IMR-90 (cell line): ENCODE measurements around the gene CEP85. TPM values are rescaled to one million over a fixed set of nuclear protein-coding genes. Genes with fewer than 3 reads are reported as not detected.

ENCODE experiments used
- ATAC-seq: fragments of 200-7000 bp; cut with Tn5 transposase; 2 replicates; pipeline ENCODE4 v1.9.1; 2020; ENCODE audit warnings: low read depth, mild to moderate bottlenecking, moderate library complexity
- BruUV-seq: library from RNA; stranded (reverse); fragments of 400-500 nt; replicated peaks from 2 replicates; lab custom pipeline; 2021; lab: Mats Ljungman, UMichigan
- CTCF ChIA-PET: fragments of 300-600 bp; formaldehyde crosslinking; extraction: SDS; loops from one replicate; lab custom pipeline; 2021; ENCODE audit warnings: antibody characterized with exemption; lab: Yijun Ruan, JAX
- POLR2A ChIA-PET: fragments of 300-600 bp; sonication (Branson Sonifier 250); formaldehyde crosslinking; loops from one replicate; lab custom pipeline; 2022; ENCODE audit warnings: antibody characterized with exemption; ENCODE audit not compliant: unreplicated experiment; lab: Charles Lee
- DNase-seq: peaks from one replicate; pipeline ENCODE4 v3.0.0; 2013
- H2AFZ ChIP-seq: replicated peaks from 2 replicates; pipeline ENCODE3; 2013; ENCODE audit warnings: low read length, mild to moderate bottlenecking; ENCODE audit not compliant: poor library complexity
- H2AK5ac ChIP-seq: 2 replicates; pipeline ENCODE4 v1.6.1; 2013; ENCODE audit warnings: low read depth, low read length, inconsistent platforms
- H2AK9ac ChIP-seq: replicated peaks from 2 replicates; pipeline ENCODE3; 2013; ENCODE audit warnings: mild to moderate bottlenecking, low read depth, low read length, moderate library complexity; ENCODE audit not compliant: poor library complexity
- H2BK120ac ChIP-seq: 2 replicates; pipeline ENCODE4 v1.6.1; 2013; ENCODE audit warnings: low read depth, low read length, inconsistent platforms
- H2BK15ac ChIP-seq: 3 replicates; pipeline ENCODE4 v1.6.1; 2013; ENCODE audit warnings: low read depth, low read length, inconsistent platforms
- H2BK20ac ChIP-seq: 2 replicates; pipeline ENCODE4 v1.6.1; 2013; ENCODE audit warnings: low read depth, mild to moderate bottlenecking, inconsistent platforms, low read length, moderate library complexity
- H2BK5ac ChIP-seq: 2 replicates; pipeline ENCODE4 v1.6.1; 2013; ENCODE audit warnings: mild to moderate bottlenecking, low read depth, low read length, inconsistent platforms; ENCODE audit not compliant: poor library complexity, severe bottlenecking
- H3K14ac ChIP-seq: replicated peaks from 2 replicates; pipeline ENCODE4 v1.6.1; 2013; ENCODE audit warnings: low read depth, low read length, inconsistent platforms
- H3K18ac ChIP-seq: 2 replicates; pipeline ENCODE4 v1.6.1; 2013; ENCODE audit warnings: low read depth, low read length, control low read depth
- H3K23ac ChIP-seq: 2 replicates; pipeline ENCODE4 v1.6.1; 2013; ENCODE audit warnings: low read depth, low read length, inconsistent platforms
- H3K27ac ChIP-seq: 2 replicates; pipeline ENCODE4 v1.5.1; 2013; ENCODE audit warnings: mild to moderate bottlenecking, control low read depth, low read length; ENCODE audit not compliant: insufficient read depth
- H3K27me3 ChIP-seq: 2 replicates; pipeline ENCODE4 v1.6.1; 2013; ENCODE audit warnings: low read length; ENCODE audit not compliant: control insufficient read depth, insufficient read depth
- H3K36me3 ChIP-seq: 2 replicates; pipeline ENCODE4 v1.6.1; 2013; ENCODE audit warnings: low read length, mixed read lengths; ENCODE audit not compliant: control insufficient read depth, insufficient read depth
- H3K4ac ChIP-seq: 2 replicates; pipeline ENCODE4 v1.6.1; 2013; ENCODE audit warnings: low read depth, low read length, inconsistent platforms
- H3K4me1 ChIP-seq: 2 replicates; pipeline ENCODE4 v1.6.1; 2013; ENCODE audit warnings: low read length, mixed read lengths; ENCODE audit not compliant: control insufficient read depth, insufficient read depth
- H3K4me2 ChIP-seq: 2 replicates; pipeline ENCODE4 v1.6.1; 2013; ENCODE audit warnings: low read depth, mild to moderate bottlenecking, control low read depth, low read length, moderate library complexity
- H3K4me3 ChIP-seq: 2 replicates; pipeline ENCODE4 v1.5.1; 2013; ENCODE audit warnings: low read depth, mild to moderate bottlenecking, control low read depth, low read length, moderate library complexity; ENCODE audit not compliant: insufficient read depth
- H3K56ac ChIP-seq: 2 replicates; pipeline ENCODE4 v1.6.1; 2013; ENCODE audit warnings: low read length, inconsistent platforms; ENCODE audit not compliant: insufficient read depth; ENCODE audit errors: extremely low read depth
- H3K79me1 ChIP-seq, 2 experiments: 2 replicates each; pipeline ENCODE4 v1.6.1; 2013; ENCODE audit warnings: low read length in 2 of 2, inconsistent platforms in 1 of 2, low read depth in 1 of 2
- H3K9ac ChIP-seq: 2 replicates; pipeline ENCODE4 v1.6.1; 2013; ENCODE audit warnings: low read depth, low read length, control low read depth
- H3K9me1 ChIP-seq: 2 replicates; pipeline ENCODE4 v1.6.1; 2013; ENCODE audit warnings: low read length, inconsistent platforms; ENCODE audit not compliant: insufficient read depth
- H3K9me3 ChIP-seq: 2 replicates; pipeline ENCODE4 v1.6.1; 2013; ENCODE audit warnings: low read length; ENCODE audit not compliant: control insufficient read depth, insufficient read depth
- H4K20me1 ChIP-seq: 2 replicates; pipeline ENCODE4 v1.6.1; 2013; ENCODE audit warnings: low read length, inconsistent platforms; ENCODE audit not compliant: insufficient read depth
- H4K5ac ChIP-seq: 2 replicates; pipeline ENCODE4 v1.6.1; 2013; ENCODE audit warnings: mild to moderate bottlenecking, low read depth, low read length, control low read depth
- H4K8ac ChIP-seq, 2 experiments: 2 replicates each; pipeline ENCODE4 v1.6.1; 2013; ENCODE audit warnings: low read depth in 2 of 2, low read length in 2 of 2, control low read depth in 1 of 2, inconsistent platforms in 1 of 2
- H4K91ac ChIP-seq: 2 replicates; pipeline ENCODE4 v1.6.1; 2013; ENCODE audit warnings: low read depth, low read length, inconsistent platforms; ENCODE audit not compliant: insufficient read depth
- BHLHE40 ChIP-seq: fragments of 150-350 bp; IDR thresholded peaks from 2 replicates; pipeline ENCODE4 v1.6.1; 2016; ENCODE audit warnings: mild to moderate bottlenecking, low read depth, low read length
- CEBPB ChIP-seq: IDR thresholded peaks from 2 replicates; pipeline ENCODE4 v1.6.1; 2012; ENCODE audit warnings: low read depth, low read length, improper control_type of control experiment
- FOS ChIP-seq: fragments of 150-350 bp; IDR thresholded peaks from 2 replicates; pipeline ENCODE4 v1.6.1; 2016; ENCODE audit warnings: low read depth, low read length
- MAFK ChIP-seq: IDR thresholded peaks from 2 replicates; pipeline ENCODE4 v1.6.1; 2012; ENCODE audit warnings: low read depth, low read length, improper control_type of control experiment
- MAZ ChIP-seq: IDR thresholded peaks from 2 replicates; pipeline ENCODE4 v1.6.1; 2012; ENCODE audit warnings: low read depth, mild to moderate bottlenecking, low read length, improper control_type of control experiment, moderate library complexity, borderline replicate concordance
- MXI1 ChIP-seq: IDR thresholded peaks from 2 replicates; pipeline ENCODE4 v1.6.1; 2012; ENCODE audit warnings: low read depth, mild to moderate bottlenecking, low read length, moderate library complexity, borderline replicate concordance
- NFE2L2 ChIP-seq: fragments of 150-350 bp; IDR thresholded peaks from 2 replicates; pipeline ENCODE4 v1.6.1; 2016; ENCODE audit warnings: low read depth, mild to moderate bottlenecking, low read length
- POLR2A ChIP-seq: IDR thresholded peaks from 2 replicates; pipeline ENCODE4 v1.6.1; 2012; ENCODE audit warnings: mild to moderate bottlenecking, low read depth, low read length
- SMC3 ChIP-seq: fragments of 150-350 bp; IDR thresholded peaks from 2 replicates; pipeline ENCODE4 v1.6.1; 2016; ENCODE audit warnings: low read depth, mild to moderate bottlenecking, antibody characterized with exemption, low read length, moderate library complexity
- WGBS, 2 experiments: methylation state at CpG; one replicate each; pipeline versions ENCODE4 v1.1.5 to v1.1.7; 2013; ENCODE audit warnings: missing lambda C conversion rate in 2 of 2; ENCODE audit not compliant: insufficient read length in 1 of 2; ENCODE audit errors: extremely low coverage in 2 of 2; 5-methylcytosine and 5-hydroxymethylcytosine counted together
- dilution Hi-C: fragments of 300-500 bp; cut with HindIII; formaldehyde crosslinking; loops from one replicate; pipeline ENCODE4 v1.14.3; 2018; ENCODE audit warnings: low sequenced_read_pairs; ENCODE audit not compliant: unreplicated experiment
- in situ Hi-C: fragments of 300-500 bp; cut with MboI; formaldehyde crosslinking; loops from 3 replicates; pipeline ENCODE4 v1.14.3; 2019; ENCODE audit warnings: low sequenced_read_pairs, inconsistent platforms, mixed read lengths
- intact Hi-C: fragments of 100-400 bp; cut with micrococcal nuclease; formaldehyde crosslinking; loops from 2 replicates; pipeline ENCODE4 v1.10.0; 2022
- polyA plus RNA-seq, 3 experiments: library from polyadenylated mRNA; depleted of rRNA; stranded (reverse); fragments of >200 nt; gene quantifications; 2 replicates each; pipeline ENCODE4 v1.2.3, GENCODE V29; 2012; ENCODE audit warnings: low replicate concordance in 1 of 3
- total RNA-seq: library from RNA; depleted of rRNA; stranded (reverse); fragments of >200 nt; gene quantifications from 2 replicates; pipeline ENCODE4 v1.2.3, GENCODE V29; 2012
- TF ChIP-seq, protein P1 (sequence below): fragments of 150-350 bp; IDR thresholded peaks from 2 replicates; pipeline ENCODE4 v1.6.1; 2017; ENCODE audit warnings: mild to moderate bottlenecking, antibody characterized with exemption, low read length, low read depth
- TF ChIP-seq, protein P2 (sequence below): conservative IDR thresholded peaks from 2 replicates; pipeline ENCODE4 v1.5.1; 2012; ENCODE audit warnings: mild to moderate bottlenecking, low read depth, low read length, improper control_type of control experiment
- TF ChIP-seq, protein P3 (sequence below): fragments of 150-350 bp; IDR thresholded peaks from 2 replicates; pipeline ENCODE4 v1.6.1; 2016; ENCODE audit warnings: low read depth, mild to moderate bottlenecking, low read length, moderate library complexity, borderline replicate concordance

The CEP85 gene
- total and polyA plus RNA-seq, 2 of the 4 experiments (the other 2 are of a cell fraction) = 11.5 to 11.8 TPM

DNA sequence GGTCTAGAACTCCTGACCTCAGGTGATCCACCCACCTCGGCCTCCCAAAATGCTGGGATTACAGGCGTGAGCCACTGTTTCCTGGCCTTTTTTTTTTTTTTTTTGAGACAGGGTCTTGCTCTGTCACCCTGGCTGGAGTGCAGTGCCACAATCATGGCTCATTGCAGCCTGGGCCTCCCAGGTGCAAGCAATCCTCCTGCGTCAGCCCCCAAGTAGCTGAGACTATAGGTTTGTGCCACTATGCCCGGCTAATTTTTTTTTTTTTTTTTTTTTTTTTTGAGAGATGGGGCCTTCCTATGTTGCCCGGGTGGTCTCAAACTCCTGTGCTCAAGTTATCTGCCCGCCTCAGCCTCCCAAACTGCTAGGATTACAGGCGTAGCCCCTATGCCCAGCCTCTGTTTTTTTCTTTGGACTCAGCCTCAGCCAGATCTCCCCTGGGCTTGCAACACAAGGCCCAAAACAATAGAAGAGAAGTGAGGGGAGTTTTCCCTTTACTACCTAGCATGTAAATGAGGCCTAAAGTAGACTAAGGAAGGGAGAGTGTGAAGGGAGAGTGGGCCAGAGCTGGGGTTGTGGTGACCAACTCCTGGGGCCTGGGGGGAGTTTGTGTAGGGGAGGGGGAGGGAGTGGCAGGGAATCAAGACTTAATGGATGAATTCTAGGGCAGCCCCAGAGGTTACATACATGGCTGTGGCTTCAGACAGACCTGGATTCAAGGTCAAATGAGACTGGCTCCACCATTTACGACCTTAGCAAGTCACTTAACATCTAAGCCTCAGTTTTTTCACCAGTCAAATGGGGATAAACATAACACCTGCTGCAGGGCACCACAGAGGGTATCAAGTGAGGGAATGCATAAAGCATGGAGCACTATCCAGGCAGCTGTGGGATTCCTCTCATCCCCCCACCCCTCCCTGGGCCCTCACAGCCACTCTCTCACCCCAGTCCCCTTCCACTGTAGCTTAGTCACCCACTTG lies 82.2 kb downstream of the CEP85 start (continued):
- TF ChIP-seq, protein P1, sequence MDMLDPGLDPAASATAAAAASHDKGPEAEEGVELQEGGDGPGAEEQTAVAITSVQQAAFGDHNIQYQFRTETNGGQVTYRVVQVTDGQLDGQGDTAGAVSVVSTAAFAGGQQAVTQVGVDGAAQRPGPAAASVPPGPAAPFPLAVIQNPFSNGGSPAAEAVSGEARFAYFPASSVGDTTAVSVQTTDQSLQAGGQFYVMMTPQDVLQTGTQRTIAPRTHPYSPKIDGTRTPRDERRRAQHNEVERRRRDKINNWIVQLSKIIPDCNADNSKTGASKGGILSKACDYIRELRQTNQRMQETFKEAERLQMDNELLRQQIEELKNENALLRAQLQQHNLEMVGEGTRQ = no peak
- no peak for TF ChIP-seq MXI1
- no peak for TF ChIP-seq POLR2A

DNA sequence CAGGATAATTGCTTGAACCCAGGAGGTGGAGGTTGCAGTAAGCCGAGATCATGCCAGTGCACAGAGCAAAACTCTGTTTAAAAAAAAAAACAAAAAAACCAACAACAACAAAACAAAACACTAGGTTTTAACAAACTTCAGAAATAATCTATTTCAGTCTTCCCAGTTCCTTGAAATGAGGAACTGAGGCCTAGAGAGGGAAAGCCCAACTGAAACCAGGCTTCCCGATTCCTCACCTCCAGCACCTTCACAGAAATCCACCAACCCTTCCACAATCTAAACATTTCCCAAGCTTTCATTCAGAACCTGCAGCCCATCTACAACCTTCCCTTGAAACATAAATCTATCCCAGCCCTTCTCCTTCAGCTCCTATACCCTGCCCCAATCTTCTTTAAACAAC lies 83.1 kb downstream of the CEP85 start:
- Histone ChIP-seq H2AK9ac (no peak overlapping the region), H3K9ac (no peak overlapping the region), H2BK120ac (no peak overlapping the region), H3K9me1 (no peaks in the 10 kb centered on the region), H2BK20ac (no peak overlapping the region), H3K4me1 (peaks cover 5% of the 10 kb centered on the region), H2BK15ac (no peak overlapping the region), H2AFZ (no peak overlapping the region), H3K56ac (no peak overlapping the region), H3K36me3 (no peaks in the 10 kb centered on the region), H3K79me1 (no peaks in the 10 kb centered on the region), H3K23ac (no peak overlapping the region), H3K4me3 (no peak overlapping the region), H4K5ac (no peak overlapping the region), H2AK5ac (no peak overlapping the region), H3K27me3 (peaks cover 4% of the 10 kb centered on the region; the same call in 1 of the 2 replicates), H3K4ac (no peak overlapping the region), H2BK5ac (no peak overlapping the region), H4K8ac (no peak overlapping the region), H3K4me2 (no peak overlapping the region), H3K9me3 (no peaks in the 10 kb centered on the region), H3K18ac (no peak overlapping the region), H4K20me1 (no peaks in the 10 kb centered on the region), H3K14ac (no peak overlapping the region), H4K91ac (no peak overlapping the region), H3K27ac (no peak overlapping the region)
- intact Hi-C loops = no loop called here
- ATAC-seq (no peak), DNase-seq (no peak)
- POLR2A ChIA-PET = no interaction called here
- CTCF ChIA-PET = interaction anchor here (0.6 to 1.9 kb wide), 2 partner anchors 38 to 100 kb away, joined by 3 to 5 read pairs; no protein-coding TSS in a partner anchor
- WGBS, 2 experiments = no CpG with 5 or more reads among the region's 2 CpGs
- dilution Hi-C loops = no loop called here
- TF ChIP-seq NFE2L2 (no peak), FOS (no peak), MAFK (no peak), CEBPB (no peak), MAZ (no peak), SMC3 (no peak), BHLHE40 (no peak)
- TF ChIP-seq, protein P2, sequence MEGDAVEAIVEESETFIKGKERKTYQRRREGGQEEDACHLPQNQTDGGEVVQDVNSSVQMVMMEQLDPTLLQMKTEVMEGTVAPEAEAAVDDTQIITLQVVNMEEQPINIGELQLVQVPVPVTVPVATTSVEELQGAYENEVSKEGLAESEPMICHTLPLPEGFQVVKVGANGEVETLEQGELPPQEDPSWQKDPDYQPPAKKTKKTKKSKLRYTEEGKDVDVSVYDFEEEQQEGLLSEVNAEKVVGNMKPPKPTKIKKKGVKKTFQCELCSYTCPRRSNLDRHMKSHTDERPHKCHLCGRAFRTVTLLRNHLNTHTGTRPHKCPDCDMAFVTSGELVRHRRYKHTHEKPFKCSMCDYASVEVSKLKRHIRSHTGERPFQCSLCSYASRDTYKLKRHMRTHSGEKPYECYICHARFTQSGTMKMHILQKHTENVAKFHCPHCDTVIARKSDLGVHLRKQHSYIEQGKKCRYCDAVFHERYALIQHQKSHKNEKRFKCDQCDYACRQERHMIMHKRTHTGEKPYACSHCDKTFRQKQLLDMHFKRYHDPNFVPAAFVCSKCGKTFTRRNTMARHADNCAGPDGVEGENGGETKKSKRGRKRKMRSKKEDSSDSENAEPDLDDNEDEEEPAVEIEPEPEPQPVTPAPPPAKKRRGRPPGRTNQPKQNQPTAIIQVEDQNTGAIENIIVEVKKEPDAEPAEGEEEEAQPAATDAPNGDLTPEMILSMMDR = no peak
- TF ChIP-seq, protein P3, sequence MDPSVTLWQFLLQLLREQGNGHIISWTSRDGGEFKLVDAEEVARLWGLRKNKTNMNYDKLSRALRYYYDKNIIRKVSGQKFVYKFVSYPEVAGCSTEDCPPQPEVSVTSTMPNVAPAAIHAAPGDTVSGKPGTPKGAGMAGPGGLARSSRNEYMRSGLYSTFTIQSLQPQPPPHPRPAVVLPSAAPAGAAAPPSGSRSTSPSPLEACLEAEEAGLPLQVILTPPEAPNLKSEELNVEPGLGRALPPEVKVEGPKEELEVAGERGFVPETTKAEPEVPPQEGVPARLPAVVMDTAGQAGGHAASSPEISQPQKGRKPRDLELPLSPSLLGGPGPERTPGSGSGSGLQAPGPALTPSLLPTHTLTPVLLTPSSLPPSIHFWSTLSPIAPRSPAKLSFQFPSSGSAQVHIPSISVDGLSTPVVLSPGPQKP = no peak
- in situ Hi-C loops = no loop called here
- BruUV-seq = no TSS peak
